GM23338 (cell line): ENCODE data around the gene STX11. TPM values are rescaled to one million over a fixed set of nuclear protein-coding genes. Genes with fewer than 3 reads are reported as not detected.

Experiments used
- ATAC-seq: fragments of 200-7000 bp; cut with Tn5 transposase; 3 replicates; pipeline ENCODE4 v1.9.1; 2020
- DNase-seq: peaks from one replicate; pipeline ENCODE4 v3.0.0-alpha.2; 2015; ENCODE audit warnings: low spot score
- H2AFZ ChIP-seq: fragments of 200-600 bp; sonication (generic); 2 replicates; pipeline ENCODE4 v1.8.0; 2016; ENCODE audit warnings: antibody characterized with exemption, mild to moderate bottlenecking, moderate library complexity
- H3F3A ChIP-seq: fragments of 200-600 bp; sonication (generic); replicated peaks from 2 replicates; pipeline ENCODE4 v1.8.0; 2017; ENCODE audit warnings: antibody characterized with exemption, mixed run types, low read depth
- H3K27ac ChIP-seq: fragments of 200-600 bp; sonication (generic); 2 replicates; pipeline ENCODE4 v1.6.1; 2016; ENCODE audit warnings: low read depth
- H3K27me3 ChIP-seq: fragments of 200-600 bp; sonication (generic); 2 replicates; pipeline ENCODE4 v1.8.0; 2016; ENCODE audit warnings: mild to moderate bottlenecking, mixed run types, moderate library complexity; ENCODE audit not compliant: insufficient read depth
- H3K36me3 ChIP-seq: fragments of 200-600 bp; sonication (generic); 2 replicates; pipeline ENCODE4 v1.8.0; 2016; ENCODE audit warnings: mild to moderate bottlenecking; ENCODE audit not compliant: insufficient read depth
- H3K4me1 ChIP-seq: fragments of 200-600 bp; sonication (generic); 2 replicates; pipeline ENCODE4 v1.8.0; 2016; ENCODE audit warnings: mild to moderate bottlenecking, moderate library complexity; ENCODE audit not compliant: insufficient read depth
- H3K4me2 ChIP-seq: fragments of 200-600 bp; sonication (generic); 2 replicates; pipeline ENCODE4 v1.7.1; 2017; ENCODE audit warnings: mixed run types
- H3K4me3 ChIP-seq: fragments of 200-600 bp; sonication (generic); 2 replicates; pipeline ENCODE4 v1.6.1; 2016; ENCODE audit warnings: mixed run types
- H3K79me2 ChIP-seq: fragments of 200-600 bp; sonication (generic); replicated peaks from 2 replicates; pipeline ENCODE4 v1.8.0; 2017; ENCODE audit warnings: mild to moderate bottlenecking; ENCODE audit not compliant: insufficient read depth
- H3K9me2 ChIP-seq: fragments of 200-600 bp; sonication (generic); 2 replicates; pipeline ENCODE4 v1.8.0; 2017; ENCODE audit not compliant: insufficient read depth
- H4K20me1 ChIP-seq: fragments of 200-600 bp; sonication (generic); replicated peaks from 2 replicates; pipeline ENCODE4 v1.8.0; 2017; ENCODE audit warnings: mild to moderate bottlenecking; ENCODE audit not compliant: insufficient read depth
- H3K27ac Mint-ChIP-seq: 2 replicates; pipeline ENCODE4 v1.8.0; 2020; ENCODE audit warnings: inconsistent platforms, mild to moderate bottlenecking, moderate library complexity, mixed read lengths
- H3K27me3 Mint-ChIP-seq: 3 replicates; pipeline ENCODE4 v1.8.0; 2022; ENCODE audit warnings: low read depth, mild to moderate bottlenecking, moderate library complexity, mixed read lengths, inconsistent platforms; ENCODE audit not compliant: insufficient read depth, poor library complexity
- H3K36me3 Mint-ChIP-seq: 3 replicates; pipeline ENCODE4 v1.8.0; 2021; ENCODE audit warnings: low read depth, mild to moderate bottlenecking, inconsistent platforms, moderate library complexity, mixed read lengths
- H3K4me1 Mint-ChIP-seq: 3 replicates; pipeline ENCODE4 v1.8.0; 2020; ENCODE audit warnings: mild to moderate bottlenecking, inconsistent platforms, mixed read lengths
- H3K4me3 Mint-ChIP-seq: 3 replicates; pipeline ENCODE4 v1.8.0; 2021; ENCODE audit warnings: moderate library complexity, mild to moderate bottlenecking, inconsistent platforms, mixed read lengths
- H3K9me3 Mint-ChIP-seq: 3 replicates; pipeline ENCODE4 v1.8.0; 2020; ENCODE audit warnings: moderate library complexity, mild to moderate bottlenecking, inconsistent platforms, mixed read lengths
- CTCF ChIP-seq, 2 experiments: fragments of 200-600 bp in 1 of 2; sonication (generic) in 1 of 2; conservative IDR thresholded peaks; 2 replicates each; pipeline versions ENCODE4 v1.5.1 to v1.6.1; 2016 to 2017; ENCODE audit warnings: antibody characterized with exemption in 2 of 2, low read depth in 2 of 2, mild to moderate bottlenecking in 2 of 2, moderate library complexity in 1 of 2
- ETS1 ChIP-seq: IDR thresholded peaks from 2 replicates; pipeline ENCODE4 v1.6.1; 2016; ENCODE audit warnings: antibody characterized with exemption
- EZH2phosphoT487 ChIP-seq: fragments of 200-600 bp; sonication (generic); IDR thresholded peaks from one replicate; pipeline ENCODE4 v1.8.1; 2018; ENCODE audit warnings: antibody characterized with exemption; ENCODE audit not compliant: unreplicated experiment
- JUNB ChIP-seq: IDR thresholded peaks from one replicate; pipeline ENCODE4 v1.6.1; 2016; ENCODE audit warnings: antibody characterized with exemption; ENCODE audit not compliant: unreplicated experiment
- NANOG ChIP-seq: IDR thresholded peaks from 2 replicates; pipeline ENCODE4 v1.6.1; 2016; ENCODE audit warnings: antibody characterized with exemption, borderline replicate concordance
- REST ChIP-seq: IDR thresholded peaks from one replicate; pipeline ENCODE4 v1.6.1; 2018; ENCODE audit warnings: antibody characterized with exemption; ENCODE audit not compliant: unreplicated experiment
- STAT1 ChIP-seq: IDR thresholded peaks from one replicate; pipeline ENCODE4 v1.6.1; 2016; ENCODE audit warnings: antibody characterized with exemption; ENCODE audit not compliant: unreplicated experiment
- ZNF331 ChIP-seq: fragments of 250-450 bp; sonication (Bioruptor Pico); IDR thresholded peaks from 2 replicates; pipeline ENCODE4 v1.5.0; 2020; ENCODE audit warnings: low read depth, mild to moderate bottlenecking, moderate library complexity
- polyA plus RNA-seq: library from polyadenylated mRNA; unstranded; fragments of >200 nt; fragmentation: Nextera tagmentation; extraction: Ambion mirVana; gene quantifications from 2 replicates; pipeline ENCODE4 v1.2.1, GENCODE V29; 2016
- total RNA-seq: library from RNA; depleted of rRNA; stranded (reverse); fragments of >200 nt; shearing (Covaris generic); gene quantifications from 2 replicates; pipeline ENCODE4 v1.2.3, GENCODE V29; 2014

Gene STX11
- total and polyA plus RNA-seq, 2 experiments from 2014 or later, result 0.35 to 0.52 TPM

GRCh38 chr6:144195671-144196270 lies 45.5 kb downstream of the STX11 start (continued):
- TF ChIP-seq REST, result no peak
- no peak for TF ChIP-seq EZH2phosphoT487
- TF ChIP-seq NANOG, result no peak

- no peaks in the 10 kb centered on the region for H3K79me2 ChIP-seq
- no peak overlapping the region for H3K4me2 ChIP-seq
- H3K27ac ChIP-seq, result no peak overlapping the region
- H3K36me3 ChIP-seq, result no peaks in the 10 kb centered on the region; the same call in 1 of the 2 replicates
- H3K36me3 Mint-ChIP-seq, result peaks cover 5% of the 10 kb centered on the region; the same call in 2 of the 3 replicates
- H3K27me3 Mint-ChIP-seq, result no peaks in the 10 kb centered on the region
- H4K20me1 ChIP-seq, result no peaks in the 10 kb centered on the region
- H3K27me3 ChIP-seq, result no peaks in the 10 kb centered on the region
- DNase-seq, result no peak
- H3K4me1 Mint-ChIP-seq, result peaks cover 4% of the 10 kb centered on the region
- H3K4me3 ChIP-seq, result no peak overlapping the region
- no peak overlapping the region for H2AFZ ChIP-seq
- peaks cover 4% of the 10 kb centered on the region; the same call in 1 of the 2 replicates for H3K4me1 ChIP-seq
- peaks cover 28% of the 10 kb centered on the region for H3K9me3 Mint-ChIP-seq
- no peak overlapping the region for H3K27ac Mint-ChIP-seq
- H3K9me2 ChIP-seq, result 0 out of 2 replicates have a peak, but pooled peaks cover 3% of the 10 kb centered on the region
- H3K4me3 Mint-ChIP-seq, result no peak overlapping the region
- no peak for ATAC-seq
- H3F3A ChIP-seq, result no peaks in the 10 kb centered on the region
- TF ChIP-seq ZNF331 (CRISPR knock-in tag), result no peak
- TF ChIP-seq REST, result no peak
- TF ChIP-seq JUNB, result no peak
- no peak for TF ChIP-seq NANOG
- TF ChIP-seq CTCF (conservative IDR thresholded peaks at IDR 0.05; ENCODE audit: low read depth in 2 of 2), result no peak
- TF ChIP-seq ETS1, result no peak
- TF ChIP-seq STAT1, result no peak
Observed at GRCh38 chr6:144197919-144198318, 47.6 kb downstream of the STX11 start.
